Endothelial cell of umbilical vein (primary cell): Measurements from ENCODE around the gene CDH20. TPM values are rescaled to one million over a fixed set of nuclear protein-coding genes. Genes with fewer than 3 reads are reported as not detected.

Source experiments
- BruUV-seq: library from RNA; stranded (reverse); fragments of 400-500 nt; replicated peaks from 2 replicates; lab custom pipeline; 2021; lab: Mats Ljungman, UMichigan
- CTCF ChIA-PET: fragments of 300-600, 350-600 bp; sonication (Branson Sonifier 250); formaldehyde crosslinking; loops from one replicate; lab custom pipeline; 2021; ENCODE audit warnings: antibody characterized with exemption, inconsistent platforms; lab: Charles Lee
- POLR2A ChIA-PET: fragments of 300-600, 350-600 bp; sonication (Branson Sonifier 250); formaldehyde crosslinking; loops from one replicate; lab custom pipeline; 2021; ENCODE audit warnings: antibody characterized with exemption, inconsistent platforms; lab: Charles Lee
- DNase-seq: peaks from one replicate; pipeline ENCODE4 v3.0.0-alpha.2; 2011; ENCODE audit warnings: low read depth, low spot score
- FAIRE-seq: peaks from 2 replicates; lab custom pipeline; 2011; peaks lifted over from hg19 to GRCh38; lab: Jason Lieb, UNC
- H2AFZ ChIP-seq: 2 replicates; pipeline ENCODE4 v1.6.0; 2012; ENCODE audit warnings: low read depth, low read length, control low read depth, inconsistent platforms
- H3K27ac ChIP-seq: 2 replicates; pipeline ENCODE4 v1.5.1; 2011; ENCODE audit warnings: low read depth, mild to moderate bottlenecking, control low read depth, low read length, moderate library complexity; ENCODE audit not compliant: insufficient read depth
- H3K27me3 ChIP-seq, 2 experiments: 2 replicates each; pipeline versions ENCODE4 v1.6.0 to v1.6.1; 2011; ENCODE audit warnings: low read length in 2 of 2, mixed read lengths in 1 of 2; ENCODE audit not compliant: control insufficient read depth in 2 of 2, insufficient read depth in 2 of 2
- H3K36me3 ChIP-seq, 2 experiments: 2 replicates in 1 of 2; 3 replicates in 1 of 2; pipeline ENCODE4 v1.5.1; 2011; ENCODE audit warnings: low read length in 2 of 2, mild to moderate bottlenecking in 1 of 2, moderate library complexity in 1 of 2; ENCODE audit not compliant: control insufficient read depth in 2 of 2, insufficient read depth in 2 of 2; ENCODE audit errors: extremely low read depth in 1 of 2
- H3K4me1 ChIP-seq: 3 replicates; pipeline ENCODE4 v1.5.1; 2011; ENCODE audit warnings: mild to moderate bottlenecking, low read length; ENCODE audit not compliant: control insufficient read depth, insufficient read depth; ENCODE audit errors: extremely low read depth
- H3K4me2 ChIP-seq: 2 replicates; pipeline ENCODE4 v1.6.1; 2011; ENCODE audit warnings: low read length, control low read depth, mixed read lengths; ENCODE audit not compliant: insufficient read depth
- H3K4me3 ChIP-seq, 3 experiments: fragments of 200-600 bp in 1 of 3; sonication (generic), shearing (Covaris generic) in 1 of 3; replicated peaks in 1 of 3; 2 replicates each; pipeline ENCODE4 v1.5.1; 2011 to 2016; ENCODE audit warnings: control low read depth in 3 of 3, low read length in 3 of 3, mild to moderate bottlenecking in 2 of 3, inconsistent platforms in 1 of 3, low read depth in 1 of 3, moderate library complexity in 1 of 3; ENCODE audit not compliant: insufficient read depth in 1 of 3
- H3K79me2 ChIP-seq: 2 replicates; pipeline ENCODE4 v1.6.0; 2012; ENCODE audit warnings: low read length, inconsistent platforms; ENCODE audit not compliant: control insufficient read depth, insufficient read depth
- H3K9ac ChIP-seq: replicated peaks from 2 replicates; pipeline ENCODE3; 2011; ENCODE audit warnings: low read length, control low read depth; ENCODE audit not compliant: insufficient read depth; ENCODE audit errors: extremely low read depth
- H3K9me1 ChIP-seq: replicated peaks from 3 replicates; pipeline ENCODE4 v1.6.0; 2011; ENCODE audit warnings: mild to moderate bottlenecking, low read length; ENCODE audit not compliant: control insufficient read depth, insufficient read depth; ENCODE audit errors: extremely low read depth
- H3K9me3 ChIP-seq: replicated peaks from 2 replicates; pipeline ENCODE4 v1.5.1; 2012; ENCODE audit warnings: low read length, inconsistent platforms; ENCODE audit not compliant: control insufficient read depth, insufficient read depth
- H4K20me1 ChIP-seq: replicated peaks from 2 replicates; pipeline ENCODE3; 2011; ENCODE audit warnings: mild to moderate bottlenecking, low read length; ENCODE audit not compliant: control insufficient read depth, insufficient read depth; ENCODE audit errors: extremely low read depth
- EZH2 ChIP-seq: IDR thresholded peaks from 2 replicates; pipeline ENCODE4 v1.6.1; 2012; ENCODE audit warnings: borderline replicate concordance, low read depth, mild to moderate bottlenecking, moderate library complexity, low read length, inconsistent platforms; ENCODE audit not compliant: severe bottlenecking
- FOS ChIP-seq: IDR thresholded peaks from 2 replicates; pipeline ENCODE4 v1.6.1; 2011; ENCODE audit warnings: mild to moderate bottlenecking, low read length, moderate library complexity, borderline replicate concordance; ENCODE audit not compliant: insufficient read depth
- GATA2 ChIP-seq: IDR thresholded peaks from 2 replicates; pipeline ENCODE4 v1.7.0; 2011; ENCODE audit warnings: low read depth, mild to moderate bottlenecking, moderate library complexity, mixed read lengths, low read length; ENCODE audit not compliant: insufficient read length, insufficient read depth
- JUN ChIP-seq: IDR thresholded peaks from 2 replicates; pipeline ENCODE4 v1.6.1; 2011; ENCODE audit warnings: borderline replicate concordance, low read depth; ENCODE audit not compliant: insufficient read length, insufficient read depth
- MYC ChIP-seq: IDR thresholded peaks from one replicate; pipeline ENCODE4 v1.6.1; 2011; ENCODE audit warnings: mild to moderate bottlenecking, low read depth, low read length
- POLR2A ChIP-seq: IDR thresholded peaks from 2 replicates; pipeline ENCODE4 v1.6.1; 2012; ENCODE audit warnings: low read depth, mild to moderate bottlenecking, control low read depth, low read length
- POLR2AphosphoS5 ChIP-seq: IDR thresholded peaks from 2 replicates; pipeline ENCODE4 v1.6.1; 2012; ENCODE audit warnings: low read depth, mild to moderate bottlenecking, control low read depth, low read length, moderate library complexity; ENCODE audit not compliant: insufficient read depth
- dilution Hi-C: fragments of 300-500 bp; cut with MboI; formaldehyde crosslinking; loops from one replicate; pipeline ENCODE4 v1.15.0; 2019; ENCODE audit warnings: low sequenced_read_pairs; ENCODE audit not compliant: extremely low pct_ligation_motif_present
- intact Hi-C: fragments of 100-400 bp; cut with micrococcal nuclease; formaldehyde crosslinking; loops from one replicate; pipeline ENCODE4 v1.10.0; 2022
- polyA plus RNA-seq, 4 experiments: library from polyadenylated mRNA; depleted of rRNA in 3 of 4; stranded (reverse) in 3 of 4; unstranded in 1 of 4; fragments of >200 nt; gene quantifications; 2 replicates each; pipeline versions ENCODE4 v1.2.1 to v1.2.3, GENCODE V29; 2011 to 2012; ENCODE audit warnings: missing spikeins in 1 of 4
- total RNA-seq: library from RNA; stranded (reverse); gene quantifications from 2 replicates; pipeline ENCODE4 v1.2.3, GENCODE V29; 2021
- TF ChIP-seq, protein P1 (sequence below), 2 donors: IDR thresholded peaks; 1 replicate in 1 of 2; 2 replicates in 1 of 2; pipeline ENCODE4 v1.5.1; 2011; ENCODE audit warnings: low read length in 2 of 2, mild to moderate bottlenecking in 2 of 2, moderate library complexity in 2 of 2, control low read depth in 1 of 2, inconsistent platforms in 1 of 2, low read depth in 1 of 2; ENCODE audit not compliant: insufficient read depth in 1 of 2; ENCODE audit errors: extremely low read depth in 1 of 2
- TF ChIP-seq, protein P2 (sequence below): IDR thresholded peaks from 2 replicates; pipeline ENCODE4 v1.6.1; 2011; ENCODE audit not compliant: insufficient read depth, insufficient read length

Gene CDH20
- total and polyA plus RNA-seq, 2 donors (not counting 3 experiments of a cell fraction or from before 2014, with no cell fraction given): not detected

DNA sequence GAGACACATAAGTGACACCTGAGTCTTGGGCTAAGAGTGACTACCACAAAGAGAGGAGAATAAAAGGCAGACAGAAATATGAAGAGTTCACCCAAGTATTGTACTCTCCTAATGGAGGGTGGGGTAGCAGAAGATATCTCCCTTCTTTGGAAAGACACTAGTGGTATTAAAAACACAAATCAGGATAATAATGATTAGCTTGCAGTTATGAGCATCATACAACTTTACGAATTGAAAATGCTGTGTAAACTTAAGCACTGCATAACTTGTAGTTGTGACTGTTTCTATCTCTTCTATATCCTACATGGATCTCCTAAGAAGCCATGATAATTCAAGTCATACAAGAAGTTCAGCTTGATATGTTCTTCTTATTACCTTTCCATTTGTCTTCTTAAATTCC is 38.1 kb upstream of the CDH20 start:
- H3K4me1 ChIP-seq: no peaks in the 10 kb centered on the region
- no peak overlapping the region for H2AFZ ChIP-seq
- no peaks in the 10 kb centered on the region for H3K9me3 ChIP-seq
- H3K9ac ChIP-seq: no peak overlapping the region
- dilution Hi-C loops (no loop called here), intact Hi-C loops (no loop called here)
- FAIRE-seq (no peak), DNase-seq (no peak)
- peaks cover 0 to 7% of the 10 kb centered on the region in 2 experiments for H3K27me3 ChIP-seq
- no peak overlapping the region for H3K4me3 ChIP-seq
- H3K36me3 ChIP-seq: no peaks in the 10 kb centered on the region
- H3K4me2 ChIP-seq: no peak overlapping the region
- POLR2A ChIA-PET: no interaction called here
- BruUV-seq: no TSS peak
- CTCF ChIA-PET: interaction anchor here (1.1 kb wide), 1 partner anchor 207 kb away, joined by 3 read pairs; no protein-coding TSS in a partner anchor
- no peaks in the 10 kb centered on the region for H4K20me1 ChIP-seq
- no peaks in the 10 kb centered on the region for H3K79me2 ChIP-seq
- no peaks in the 10 kb centered on the region for H3K9me1 ChIP-seq
- TF ChIP-seq, protein P1, sequence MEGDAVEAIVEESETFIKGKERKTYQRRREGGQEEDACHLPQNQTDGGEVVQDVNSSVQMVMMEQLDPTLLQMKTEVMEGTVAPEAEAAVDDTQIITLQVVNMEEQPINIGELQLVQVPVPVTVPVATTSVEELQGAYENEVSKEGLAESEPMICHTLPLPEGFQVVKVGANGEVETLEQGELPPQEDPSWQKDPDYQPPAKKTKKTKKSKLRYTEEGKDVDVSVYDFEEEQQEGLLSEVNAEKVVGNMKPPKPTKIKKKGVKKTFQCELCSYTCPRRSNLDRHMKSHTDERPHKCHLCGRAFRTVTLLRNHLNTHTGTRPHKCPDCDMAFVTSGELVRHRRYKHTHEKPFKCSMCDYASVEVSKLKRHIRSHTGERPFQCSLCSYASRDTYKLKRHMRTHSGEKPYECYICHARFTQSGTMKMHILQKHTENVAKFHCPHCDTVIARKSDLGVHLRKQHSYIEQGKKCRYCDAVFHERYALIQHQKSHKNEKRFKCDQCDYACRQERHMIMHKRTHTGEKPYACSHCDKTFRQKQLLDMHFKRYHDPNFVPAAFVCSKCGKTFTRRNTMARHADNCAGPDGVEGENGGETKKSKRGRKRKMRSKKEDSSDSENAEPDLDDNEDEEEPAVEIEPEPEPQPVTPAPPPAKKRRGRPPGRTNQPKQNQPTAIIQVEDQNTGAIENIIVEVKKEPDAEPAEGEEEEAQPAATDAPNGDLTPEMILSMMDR (IDR thresholded peaks at IDR 0.05; ENCODE audit: extremely low read depth in 1 of 2, insufficient read depth in 1 of 2, low read depth in 1 of 2, low read length in 2 of 2): no peak
- TF ChIP-seq EZH2: no peak
- no peak for TF ChIP-seq GATA2
- TF ChIP-seq, protein P2, sequence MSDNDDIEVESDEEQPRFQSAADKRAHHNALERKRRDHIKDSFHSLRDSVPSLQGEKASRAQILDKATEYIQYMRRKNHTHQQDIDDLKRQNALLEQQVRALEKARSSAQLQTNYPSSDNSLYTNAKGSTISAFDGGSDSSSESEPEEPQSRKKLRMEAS: no peak
- TF ChIP-seq JUN: no peak
- no peak for TF ChIP-seq POLR2AphosphoS5
- no peak for TF ChIP-seq FOS
- no peak for TF ChIP-seq POLR2A
- TF ChIP-seq MYC: no peak
- no peak overlapping the region for H3K27ac ChIP-seq
